ENCODE measurements around the gene SULT4A1.

SULT4A1 gene

GRCh38 chr22:43843783-43844530, 18.4 kb downstream of the SULT4A1 start:
- FAIRE-seq, result no peak

GRCh38 chr22:43841742-43842141, 20.6 kb downstream of the SULT4A1 start:
- no peak for FAIRE-seq

GRCh38 chr22:43840851-43841250, 21.5 kb downstream of the SULT4A1 start:
- FAIRE-seq, result no peak

GRCh38 chr22:43840431-43840830, 21.9 kb downstream of the SULT4A1 start:
- FAIRE-seq, result no peak

GRCh38 chr22:43839781-43840180, 22.5 kb downstream of the SULT4A1 start:
- no peak for FAIRE-seq

- no peak for FAIRE-seq
Observed at GRCh38 chr22:43838571-43839307, 23.6 kb downstream of the SULT4A1 start.

- FAIRE-seq, result no peak
Observed at GRCh38 chr22:43838161-43838560, 24.2 kb downstream of the SULT4A1 start.

GRCh38 chr22:43837666-43838065, 24.6 kb downstream of the SULT4A1 start:
- FAIRE-seq, result no peak

GRCh38 chr22:43835736-43836135, 26.6 kb downstream of the SULT4A1 start:
- FAIRE-seq, result no peak

GRCh38 chr22:43835166-43835565, 27.1 kb downstream of the SULT4A1 start:
- FAIRE-seq, result no peak

GRCh38 chr22:43833286-43834240, 28.8 kb downstream of the SULT4A1 start:
- no peak for FAIRE-seq

GRCh38 chr22:43832393-43833265, 29.7 kb downstream of the SULT4A1 start:
- FAIRE-seq, result no peak

GRCh38 chr22:43831561-43832392, 30.5 kb downstream of the SULT4A1 start:
- no peak for FAIRE-seq

GRCh38 chr22:43830931-43831560, 31.3 kb downstream of the SULT4A1 start:
- FAIRE-seq, result no peak

- FAIRE-seq, result no peak
Observed at GRCh38 chr22:43829904-43830851, 32.1 kb downstream of the SULT4A1 start.

- no peak for FAIRE-seq
Observed at GRCh38 chr22:43828998-43829782, 33.1 kb downstream of the SULT4A1 start.

GRCh38 chr22:43828725-43828997, 33.7 kb downstream of the SULT4A1 start:
- no peak for FAIRE-seq

- FAIRE-seq, result no peak
Observed at GRCh38 chr22:43827926-43828724, 34.2 kb downstream of the SULT4A1 start.
